ENCODE results near the gene TAF1B.
"Not testable (repeated sequence)": the region's sequence is repeated elsewhere in the genome, so short reads cannot be mapped to it uniquely, and the experiment has no call there.

Gene TAF1B

DNA sequence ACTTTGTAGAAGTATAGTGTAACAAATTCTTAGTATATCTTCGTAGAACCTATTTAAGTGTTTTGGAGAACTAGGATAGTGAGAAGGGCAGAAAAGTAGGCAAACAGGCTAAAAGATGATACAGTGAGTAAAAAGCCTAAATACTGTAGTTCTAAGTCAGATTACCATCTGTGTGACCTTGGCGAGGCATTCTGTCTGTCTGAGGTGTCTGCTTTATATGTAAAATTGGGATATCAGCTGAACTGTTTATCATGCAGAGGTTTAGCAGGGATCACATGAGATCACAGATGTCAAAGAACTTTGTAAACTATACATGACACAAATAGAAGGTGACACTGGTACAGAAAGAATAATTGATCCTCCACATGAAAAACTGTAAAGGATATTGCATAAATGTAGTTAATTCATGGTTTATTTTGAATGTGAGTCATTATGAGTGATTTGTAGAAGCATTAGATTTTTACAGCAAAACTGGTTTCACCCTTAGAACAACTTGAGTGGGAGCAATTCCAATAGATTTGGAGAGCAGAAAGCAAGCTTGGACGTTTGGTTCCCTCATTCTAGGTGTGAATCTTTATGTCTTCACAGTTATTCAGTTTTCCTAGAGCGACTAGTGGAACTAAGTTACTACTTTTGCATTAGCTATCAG lies 41.9 kb downstream of the TAF1B start:
- no peak for DNase-seq (ENCODE audit: low spot score)

DNA sequence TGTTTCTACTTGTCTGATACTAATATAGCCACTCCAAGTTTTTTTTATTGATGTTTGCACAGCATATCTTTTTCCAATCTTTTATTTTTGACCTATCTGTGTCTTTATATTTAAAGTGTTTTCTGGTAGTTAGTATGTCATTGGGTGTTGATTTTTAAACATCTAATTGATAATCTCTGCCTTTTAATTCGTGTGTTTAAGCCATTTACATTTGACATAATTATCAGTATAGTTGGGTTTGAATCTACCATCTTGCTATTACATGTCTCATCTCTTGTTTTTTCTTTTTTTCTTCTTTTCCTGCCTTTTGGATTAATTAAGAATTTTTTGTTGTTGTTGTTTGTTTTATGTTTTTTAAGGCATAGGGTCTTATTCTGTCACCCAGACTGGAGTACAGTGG lies 44.2 kb downstream of the TAF1B start:
- no peak for DNase-seq (ENCODE audit: low spot score)

DNA sequence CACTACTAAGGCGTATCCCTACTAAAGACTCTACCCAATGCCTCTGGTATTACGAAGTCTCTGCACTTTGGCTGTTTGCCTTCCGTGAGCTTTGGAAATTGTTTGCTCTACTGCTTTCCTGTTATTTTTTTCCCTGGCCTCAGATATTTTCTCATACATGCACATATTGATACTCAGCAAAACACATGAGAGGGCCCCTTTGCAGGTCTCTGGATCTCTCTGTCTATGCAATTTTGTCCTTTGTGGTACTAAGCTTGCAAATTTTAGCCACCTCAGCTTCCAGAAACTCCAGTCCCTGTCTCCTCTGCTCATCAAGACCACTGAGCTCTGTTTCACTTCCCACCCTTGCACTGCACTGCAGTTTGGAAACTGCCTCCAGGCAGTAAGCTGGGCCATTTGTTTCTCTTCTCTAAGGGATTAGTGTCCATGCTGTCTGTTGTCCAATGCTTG lies 46.6 kb downstream of the TAF1B start:
- DNase-seq (ENCODE audit: low spot score), result no peak

DNA sequence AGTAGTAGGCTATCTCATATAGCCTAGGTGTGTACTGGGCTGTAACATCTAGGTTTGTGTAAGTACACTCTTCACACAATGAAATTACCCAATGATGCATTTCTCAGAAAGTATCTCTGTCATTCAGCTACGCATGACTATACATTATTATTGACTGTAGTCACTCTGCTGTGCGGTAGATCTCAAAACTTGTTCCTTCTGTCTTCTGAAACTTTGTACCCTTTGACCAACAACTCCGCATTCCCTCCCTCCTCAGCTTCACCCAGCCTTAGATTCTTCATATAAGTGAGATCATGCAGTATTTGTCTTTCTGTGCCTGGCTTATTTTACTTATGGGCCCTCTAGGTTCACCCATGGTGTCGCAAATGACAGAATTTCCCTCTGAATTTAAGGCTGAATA lies 49.0 kb downstream of the TAF1B start:
- DNase-seq (ENCODE audit: low spot score), result no peak

DNA sequence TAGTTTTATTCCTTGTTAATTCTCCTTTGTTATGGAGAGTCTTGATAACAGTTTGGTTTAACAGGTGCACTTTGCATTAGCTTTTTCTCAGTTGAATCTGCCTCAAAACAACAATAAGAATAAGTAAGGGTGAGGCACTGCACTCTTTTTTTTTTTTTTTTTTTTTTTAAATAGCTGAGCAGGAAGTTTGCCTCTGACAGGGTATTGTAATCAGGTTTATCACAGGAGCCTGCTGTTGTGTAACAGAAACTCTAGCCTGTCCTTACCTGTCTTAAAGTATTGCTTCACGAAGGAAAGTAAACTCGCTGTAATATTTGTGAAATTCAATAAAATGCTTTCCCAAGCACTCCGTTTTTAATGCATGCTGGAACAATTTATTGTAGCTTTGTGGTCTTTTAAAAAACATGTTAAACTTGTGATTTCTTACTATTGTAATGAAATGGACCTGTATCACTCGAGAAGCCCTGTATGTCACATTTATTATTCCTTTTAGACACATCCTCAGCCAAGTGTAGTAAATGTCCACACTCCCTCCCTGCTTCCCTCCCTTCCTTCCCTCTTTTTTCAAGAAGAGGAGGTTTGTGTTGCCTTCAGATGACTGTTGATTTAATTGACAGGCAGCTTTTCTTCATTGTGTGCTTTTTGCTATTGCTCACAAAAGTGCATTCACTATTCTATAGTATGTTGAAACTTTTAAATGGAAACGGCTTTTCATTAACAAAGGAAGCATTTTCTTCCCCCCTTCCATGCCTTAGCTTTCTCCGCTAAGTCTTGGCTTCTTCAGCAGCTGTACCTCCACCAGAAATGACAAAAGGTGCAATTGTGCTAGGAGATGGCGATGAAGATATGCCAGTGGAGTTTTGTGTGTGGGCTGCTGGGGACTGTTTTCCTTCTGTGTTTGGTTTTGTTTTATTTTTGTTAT lies 52.7 kb downstream of the TAF1B start:
- DNase-seq (ENCODE audit: low spot score), result peak; percentile 12

DNA sequence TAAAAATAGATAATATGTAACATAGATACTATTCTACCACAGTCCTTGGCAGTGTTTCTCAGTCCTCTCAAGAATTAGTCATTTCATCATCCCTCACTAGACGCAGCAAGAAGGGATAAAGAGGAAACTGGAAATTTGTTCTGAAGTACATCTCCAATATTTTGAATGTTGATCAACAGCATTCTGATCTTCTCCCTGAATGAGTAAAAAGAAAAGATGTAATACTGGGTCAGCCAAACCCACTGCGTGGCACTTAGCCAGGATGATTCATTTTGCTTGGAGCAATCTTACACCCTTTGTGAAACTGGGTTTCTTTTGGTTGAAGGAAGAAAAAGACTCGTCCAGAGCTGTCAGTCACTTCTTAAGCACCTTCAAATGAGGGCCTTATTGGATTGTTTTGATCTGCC lies 54.1 kb downstream of the TAF1B start:
- no peak for DNase-seq (ENCODE audit: low spot score)

DNA sequence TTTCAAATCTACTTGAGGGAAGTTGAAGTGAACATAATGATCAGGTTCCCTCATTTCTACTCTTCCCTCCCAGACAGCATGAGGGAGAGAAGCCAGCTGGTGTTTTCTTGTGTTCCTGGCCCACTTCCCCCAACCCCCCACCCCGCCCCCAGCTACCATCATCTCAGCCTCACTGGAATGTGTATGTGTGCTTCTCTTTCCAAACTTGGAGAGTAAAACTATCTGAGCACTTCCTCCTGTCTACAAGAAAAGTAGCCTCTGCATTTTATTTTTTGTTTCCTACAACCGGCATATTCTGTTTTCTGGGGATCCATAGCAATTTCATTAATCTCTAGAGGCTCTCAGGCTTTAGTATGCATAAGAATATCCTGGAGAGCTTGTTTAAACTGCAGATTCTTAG lies 54.6 kb downstream of the TAF1B start:
- no peak for DNase-seq (ENCODE audit: low spot score)

DNA sequence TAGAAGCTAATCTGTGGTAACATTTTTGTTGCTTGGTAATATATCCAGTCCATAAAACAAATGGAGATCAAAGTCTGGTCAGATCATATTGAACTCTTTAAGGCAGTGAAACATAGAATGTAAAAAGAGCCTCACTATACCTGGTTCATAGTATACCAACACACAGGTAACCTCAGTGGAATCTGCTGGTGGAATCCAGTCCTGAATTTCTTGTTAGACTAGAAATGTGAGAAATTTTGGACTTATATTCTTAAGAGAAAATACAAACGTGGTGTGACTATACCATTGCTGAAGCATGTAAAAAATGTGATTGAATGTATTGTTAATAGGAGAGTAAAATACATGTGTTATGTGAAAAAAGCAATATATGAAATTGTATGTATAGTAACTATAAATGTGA lies 62.1 kb downstream of the TAF1B start:
- DNase-seq (ENCODE audit: low spot score), result no peak

DNA sequence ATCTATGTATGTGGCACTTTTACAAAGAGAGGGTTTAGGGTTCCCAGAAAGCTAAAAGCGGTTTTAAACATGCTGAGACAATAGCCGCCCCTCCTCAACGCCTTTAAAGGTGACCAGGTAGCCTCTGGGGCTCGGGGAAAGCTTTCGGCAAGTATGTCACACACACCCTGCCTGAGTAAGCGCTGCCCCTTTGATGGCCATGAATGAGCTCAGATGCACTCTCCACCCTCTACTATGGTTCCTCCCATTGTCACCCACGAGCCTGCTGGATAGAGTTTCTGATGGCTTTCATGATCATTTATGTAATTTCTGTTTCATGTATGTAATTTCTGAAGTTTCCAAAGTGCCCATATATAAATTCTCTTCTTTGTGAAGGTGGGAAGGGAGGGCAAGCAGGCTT lies 64.1 kb downstream of the TAF1B start:
- DNase-seq (ENCODE audit: low spot score), result no peak

DNA sequence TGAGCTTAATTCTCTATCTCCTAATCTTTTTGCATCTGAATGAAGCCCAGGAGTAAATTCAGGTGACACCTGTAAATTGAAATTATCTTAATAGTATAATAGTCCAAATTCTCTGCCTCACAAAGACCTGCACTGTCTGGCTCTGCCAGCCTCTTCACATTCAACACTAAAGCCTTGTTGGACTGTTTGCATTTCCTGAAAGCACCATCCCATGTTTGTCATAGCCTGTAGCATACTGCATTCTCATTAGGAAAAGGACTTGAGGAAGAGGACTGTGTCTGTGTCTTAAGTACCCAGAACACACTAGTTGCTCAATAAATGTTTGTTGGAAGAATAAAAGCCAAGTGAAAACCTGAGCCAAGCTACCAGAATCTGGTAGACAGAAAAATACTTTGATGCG lies 65.4 kb downstream of the TAF1B start:
- no peak for DNase-seq (ENCODE audit: low spot score)

DNA sequence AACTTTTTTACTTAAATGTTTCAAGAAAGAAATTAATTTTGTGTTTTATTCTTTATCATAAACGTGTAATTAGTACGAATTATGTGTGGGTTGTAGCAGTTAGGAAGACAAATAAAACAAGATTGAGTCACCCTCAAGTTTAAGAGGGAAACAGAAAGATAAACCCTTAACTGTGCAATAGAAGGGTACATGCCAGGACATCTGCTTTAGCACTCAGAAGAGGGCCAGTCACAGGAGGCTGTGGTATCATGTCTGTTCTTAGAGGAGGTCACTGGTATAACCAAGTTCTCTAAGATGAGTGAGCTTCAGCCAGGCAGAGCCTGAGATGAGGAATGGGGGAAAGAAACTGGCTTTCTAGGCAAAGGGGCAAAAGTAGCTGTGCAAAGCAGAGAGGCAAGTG lies 65.8 kb downstream of the TAF1B start:
- DNase-seq (ENCODE audit: low spot score), result no peak

DNA sequence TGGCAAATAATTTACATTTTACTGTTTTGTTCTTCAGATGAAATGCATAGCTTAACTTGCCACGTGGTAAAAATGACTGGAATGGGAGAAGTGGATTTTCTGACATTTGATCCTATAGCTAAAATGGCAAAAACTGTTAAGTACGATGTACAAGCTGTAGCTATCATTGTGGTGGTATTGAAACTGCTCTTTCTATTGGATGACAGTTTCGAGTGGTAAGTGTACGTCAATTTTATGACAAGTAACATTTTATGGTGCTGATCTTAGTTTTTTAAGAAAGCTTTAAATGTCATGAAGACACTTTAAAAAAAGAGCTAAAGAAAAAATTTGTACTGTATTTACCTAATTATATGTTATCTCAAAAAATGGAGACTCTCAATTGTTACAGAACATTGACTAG lies 67.4 kb downstream of the TAF1B start:
- DNase-seq (ENCODE audit: low spot score), result no peak

DNA sequence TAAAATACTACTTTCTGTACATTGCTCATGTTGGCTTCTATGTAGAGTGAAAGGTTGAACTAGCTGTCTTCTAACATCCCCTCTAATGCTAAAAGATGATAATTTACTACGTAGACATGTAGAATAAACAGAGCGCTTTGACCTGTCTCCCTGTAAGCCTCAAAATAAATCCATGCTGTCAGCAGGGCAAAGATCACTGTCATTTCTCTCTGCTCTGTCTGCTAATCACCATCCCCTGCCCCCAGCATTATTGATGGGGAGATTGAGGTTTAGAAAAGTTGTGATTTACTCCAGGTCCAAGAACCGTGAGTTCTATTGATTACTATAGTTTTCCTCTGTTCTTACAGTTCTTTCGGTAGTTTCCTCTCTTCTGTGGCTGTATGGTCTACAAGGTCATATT lies 69.2 kb downstream of the TAF1B start:
- DNase-seq (ENCODE audit: low spot score), result no peak

DNA sequence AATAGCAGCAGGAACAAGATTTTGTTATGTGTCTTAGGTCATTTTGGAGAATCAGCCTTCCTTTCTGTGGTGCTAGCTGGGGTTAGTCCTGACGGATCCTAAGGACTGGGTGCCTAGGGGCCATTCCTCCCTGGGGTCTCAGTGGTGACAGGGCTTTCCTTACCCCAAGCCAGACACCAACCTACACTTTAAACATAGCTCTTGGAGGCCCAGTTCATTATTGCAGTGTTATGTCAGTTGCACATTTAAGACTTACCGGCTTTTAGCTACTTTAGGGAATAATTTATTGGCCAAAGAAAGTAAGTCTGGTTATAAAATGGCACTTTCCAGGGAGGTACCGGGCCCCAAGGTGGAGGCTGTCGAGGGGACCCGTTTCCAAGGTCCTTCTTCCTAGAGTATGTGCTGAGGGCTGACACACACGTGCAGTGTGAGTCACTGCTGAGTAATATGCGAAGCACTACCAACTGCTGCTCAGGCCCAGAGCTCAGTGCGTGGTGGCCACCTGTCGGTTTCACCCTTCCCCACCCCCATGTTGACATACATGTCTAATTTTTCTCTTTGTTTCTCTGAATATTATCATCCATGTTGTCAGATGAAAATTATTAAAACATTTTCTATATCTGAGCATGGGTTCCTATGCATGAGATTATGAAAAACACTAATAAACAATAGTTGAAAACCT lies 71.3 kb downstream of the TAF1B start:
- no peak for DNase-seq (ENCODE audit: low spot score)

DNA sequence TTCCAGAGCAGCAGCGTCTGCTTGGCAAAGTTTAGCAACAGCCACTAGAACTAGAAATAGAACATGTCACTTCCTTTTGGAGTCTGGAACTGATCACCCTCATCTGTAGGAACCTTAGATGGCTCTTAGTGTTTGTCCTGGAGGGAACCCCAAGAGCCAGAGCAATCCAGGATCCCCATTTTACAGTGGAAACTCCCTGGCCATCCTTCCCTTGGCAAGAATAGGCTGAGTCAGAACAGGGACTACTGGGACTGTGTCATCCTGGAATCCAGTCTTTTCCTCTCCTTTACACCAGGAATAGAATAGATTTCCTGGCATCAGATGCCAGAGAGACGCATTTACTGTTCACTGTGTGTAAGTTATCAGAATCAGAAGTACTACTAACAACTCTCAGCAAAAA lies 75.0 kb downstream of the TAF1B start:
- no peak for DNase-seq (ENCODE audit: low spot score)

DNA sequence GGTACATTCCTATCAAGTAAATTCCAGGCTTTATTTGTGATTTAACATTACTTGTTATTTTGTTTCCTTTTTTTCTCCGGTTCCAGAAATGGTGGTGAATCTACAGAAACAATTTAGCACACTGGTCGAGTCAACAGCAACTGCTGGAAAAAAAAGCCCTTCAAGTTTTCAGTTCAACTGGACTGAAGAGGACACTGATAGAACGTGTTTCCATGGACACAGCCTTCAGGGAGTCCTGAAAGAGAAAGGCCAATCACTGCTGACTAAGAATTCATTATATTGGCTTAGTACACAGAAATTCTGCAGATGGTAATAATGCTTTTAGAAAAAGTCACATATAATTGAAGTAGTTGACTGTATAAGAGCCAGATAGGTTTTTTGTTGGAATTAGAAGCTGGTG lies 76.2 kb downstream of the TAF1B start:
- no peak for DNase-seq (ENCODE audit: low spot score)

DNA sequence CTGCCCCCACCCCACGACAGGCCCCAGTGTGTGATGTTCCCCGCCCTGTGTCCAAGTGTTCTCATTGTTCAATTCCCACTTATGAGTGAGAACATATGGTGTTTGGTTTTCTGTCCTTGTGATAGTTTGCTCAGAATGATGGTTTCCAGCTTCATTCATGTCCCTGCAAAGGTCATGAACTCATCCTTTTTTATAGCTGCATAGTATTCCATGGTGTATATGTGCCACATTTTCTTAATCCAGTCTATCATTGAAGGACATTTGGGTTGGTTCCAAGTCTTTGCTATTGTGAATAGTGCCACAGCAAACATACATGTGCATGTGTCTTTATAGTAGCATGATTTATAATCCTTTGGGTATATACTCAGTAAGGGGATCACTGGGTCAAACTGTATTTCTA lies 83.7 kb downstream of the TAF1B start:
- DNase-seq (ENCODE audit: low spot score), result not testable (repeated sequence)

DNA sequence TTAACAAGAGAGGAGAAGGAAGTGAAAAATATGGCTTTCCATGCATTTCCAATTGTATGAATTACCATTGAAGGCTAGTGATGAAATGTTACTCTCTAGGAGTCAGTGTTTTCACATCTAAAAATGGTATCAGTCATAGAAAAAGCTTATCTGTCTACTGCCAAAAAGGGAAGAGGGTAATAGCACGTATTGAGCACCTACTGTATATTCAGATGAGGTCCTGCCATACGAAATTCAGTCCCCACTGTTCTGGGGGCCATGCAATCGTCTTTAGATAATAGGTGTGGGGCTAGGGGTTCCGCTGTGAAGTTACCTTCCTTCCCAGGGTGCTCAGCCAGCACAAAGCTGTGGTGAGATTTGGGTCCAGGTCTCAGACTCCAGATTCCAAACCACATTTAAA lies 94.0 kb downstream of the TAF1B start:
- no peak for DNase-seq (ENCODE audit: low spot score)

DNA sequence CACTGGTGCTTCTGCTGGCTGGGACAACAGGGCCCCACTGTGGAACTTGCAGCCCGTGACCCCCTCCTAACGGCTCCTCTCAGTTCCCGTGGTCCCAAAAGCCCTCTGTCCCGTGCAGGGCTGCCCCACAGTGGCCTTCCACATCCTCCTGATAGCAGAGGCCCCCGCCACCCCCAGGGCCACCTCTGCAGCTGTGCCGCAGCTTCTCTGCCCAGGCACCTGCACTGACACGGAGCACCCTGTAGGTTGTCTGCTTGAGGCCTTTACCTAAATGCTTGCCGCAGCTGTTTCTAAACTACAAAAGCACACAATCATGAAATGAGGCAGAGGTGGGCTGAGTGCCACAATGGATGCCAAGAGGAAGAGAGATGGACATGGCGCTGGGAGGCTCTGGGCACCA lies 94.7 kb downstream of the TAF1B start:
- no peak for DNase-seq (ENCODE audit: low spot score)

DNA sequence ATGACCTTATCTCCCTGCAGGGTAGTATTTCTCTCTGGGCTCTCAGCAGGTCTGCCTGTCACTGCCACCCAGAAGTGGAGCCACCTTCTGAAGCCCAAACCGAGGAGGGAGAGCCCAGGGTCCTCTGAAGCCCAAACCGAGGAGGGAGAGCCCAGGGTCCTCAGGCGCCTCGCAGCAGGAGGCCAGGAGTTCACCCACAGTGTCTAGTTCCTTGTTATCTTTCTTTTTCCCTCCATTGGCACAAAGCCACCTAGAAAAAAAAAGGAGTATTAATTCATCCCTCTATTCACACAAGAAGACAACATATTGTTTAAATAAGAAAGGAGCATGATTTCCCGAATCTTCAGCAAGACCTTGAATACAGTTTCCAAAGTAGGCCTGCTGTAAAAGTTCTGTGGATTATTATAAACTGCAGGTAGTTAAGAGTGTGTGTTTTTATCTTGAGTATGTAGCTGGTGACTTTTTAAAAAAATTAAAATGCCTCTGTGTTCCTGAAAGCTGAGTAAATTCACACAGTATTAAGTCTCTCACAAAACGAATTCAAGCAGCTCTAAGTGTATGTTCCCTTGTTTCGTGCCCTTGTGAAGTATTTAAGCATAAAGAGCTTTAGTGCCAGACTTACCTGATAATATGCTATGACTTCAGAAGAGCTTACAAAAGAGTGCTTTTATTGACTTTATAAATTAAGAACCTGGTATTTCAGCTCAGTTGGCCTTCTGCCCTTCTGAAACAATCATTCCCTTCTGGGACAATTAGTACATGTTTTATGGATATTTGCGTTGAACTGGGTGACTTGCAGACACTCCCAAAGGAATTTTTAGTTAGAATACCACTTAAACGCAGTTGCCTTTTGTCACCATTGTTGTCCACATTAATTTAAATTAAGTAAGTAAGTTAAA lies 96.6 kb downstream of the TAF1B start:
- no peak for DNase-seq (ENCODE audit: low spot score)

DNA sequence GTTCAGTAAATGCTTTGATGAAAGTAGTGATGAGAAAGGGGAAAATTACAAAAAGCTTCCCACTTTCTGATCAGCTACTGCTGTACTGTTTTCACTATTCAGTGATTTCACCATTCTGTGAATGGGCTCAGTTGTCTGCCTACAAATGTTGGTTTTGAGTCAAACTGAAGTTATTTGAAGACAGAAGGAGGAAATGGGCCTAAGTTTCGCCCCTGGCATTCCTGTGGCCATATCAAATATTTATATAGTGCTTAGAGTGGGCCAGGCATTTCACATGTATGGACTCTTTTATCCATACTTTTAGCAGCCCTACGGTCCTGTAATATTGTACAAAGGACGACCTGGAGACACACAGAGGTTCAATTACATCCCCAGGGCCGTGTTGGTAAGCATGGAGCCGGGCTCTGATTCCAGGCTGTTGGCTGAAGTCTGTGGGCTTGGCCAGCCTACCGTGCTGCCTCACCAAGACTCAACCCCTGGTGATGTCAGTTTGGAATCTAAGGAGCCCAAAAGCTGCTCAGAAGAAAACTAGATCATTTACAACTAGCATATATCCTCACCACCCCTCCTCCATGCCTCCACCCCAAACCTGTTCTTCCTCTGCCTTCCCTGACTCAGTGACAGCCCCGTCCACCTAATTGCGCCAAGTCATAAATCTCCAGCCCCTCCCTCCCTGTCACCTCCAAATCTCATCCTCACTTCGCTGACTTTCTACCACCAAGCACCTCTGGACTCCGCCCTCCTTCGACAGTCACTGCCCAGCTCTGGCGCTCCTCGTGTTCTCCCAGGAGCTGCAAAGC lies 98.1 kb downstream of the TAF1B start:
- no peak for DNase-seq (ENCODE audit: low spot score)

Data from iPS-NIHi11 (cell line).